Right hindlimb (tissue), 1 donor: ENCODE data around the gene NR4A3.

Source experiments
- DNase-seq: peaks from one replicate; pipeline ENCODE4 v3.0.0-alpha.2; 2018

Gene NR4A3

GRCh38 chr9:99816392-99816791, 5.3 kb upstream of the NR4A3 start:
- DNase-seq = no peak

GRCh38 chr9:99818500-99818899, 3.2 kb upstream of the NR4A3 start:
- no peak for DNase-seq

- DNase-seq = peak; percentile 89
Observed at GRCh38 chr9:99819123-99819855, 2.4 kb upstream of the NR4A3 start.

GRCh38 chr9:99819856-99820684, 1.6 kb upstream of the NR4A3 start:
- peak; percentile 96 for DNase-seq

- peak; percentile 78 for DNase-seq
Observed at GRCh38 chr9:99820685-99821395, 845 bp upstream of the NR4A3 start.

- DNase-seq = peak; percentile 73
Observed at GRCh38 chr9:99822109-99822805, 572 bp downstream of the NR4A3 start.

- peak; percentile 36 for DNase-seq
Observed at GRCh38 chr9:99822806-99823591, 1.3 kb downstream of the NR4A3 start.

- DNase-seq = peak; percentile 53
Observed at GRCh38 chr9:99823681-99824377, 2.1 kb downstream of the NR4A3 start.

- DNase-seq = peak; percentile 50
Observed at GRCh38 chr9:99824378-99825171, 2.9 kb downstream of the NR4A3 start.

GRCh38 chr9:99825172-99826046, 3.7 kb downstream of the NR4A3 start:
- peak; percentile 23 for DNase-seq

- no peak for DNase-seq
Observed at GRCh38 chr9:99826579-99826978, 4.9 kb downstream of the NR4A3 start.

GRCh38 chr9:99827244-99827643, 5.6 kb downstream of the NR4A3 start:
- no peak for DNase-seq

GRCh38 chr9:99828054-99828416, 6.3 kb downstream of the NR4A3 start:
- no peak for DNase-seq

GRCh38 chr9:99828417-99829176, 6.9 kb downstream of the NR4A3 start:
- peak; percentile 44 for DNase-seq

GRCh38 chr9:99831857-99832557, 10.3 kb downstream of the NR4A3 start:
- no peak for DNase-seq

GRCh38 chr9:99832558-99832864, 10.8 kb downstream of the NR4A3 start:
- DNase-seq = no peak

GRCh38 chr9:99833735-99834134, 12.1 kb downstream of the NR4A3 start:
- no peak for DNase-seq

- DNase-seq = no peak
Observed at GRCh38 chr9:99834474-99834873, 12.8 kb downstream of the NR4A3 start.
